Iris pigment epithelial cell (primary cell): ENCODE measurements around the gene COBLL1.
"Not testable (repeated sequence)": the region's sequence is repeated elsewhere in the genome, so short reads cannot be mapped to it uniquely, and the experiment has no call there.

Experiments used
- DNase-seq: peaks from one replicate; pipeline ENCODE4 v3.0.0-alpha.2; 2011; ENCODE audit warnings: low read depth

The COBLL1 gene

GRCh38 chr2:164841719-164842623 lies at the start of gene COBLL1:
TSS of gene COBLL1 (minus strand) at chr2:164841823. CDS start at chr2:164841196, 627 bp downstream.
- DNase-seq = peak; percentile 69

GRCh38 chr2:164890544-164890943 lies 48.9 kb upstream of the COBLL1 start:
- peak; percentile 61 for DNase-seq

- DNase-seq = no peak
These were observed 47.0 kb upstream of the COBLL1 start for GRCh38 chr2:164888592-164888991.

GRCh38 chr2:164887434-164888144 lies 46.0 kb upstream of the COBLL1 start:
- DNase-seq = no peak

GRCh38 chr2:164882276-164882675 lies 40.7 kb upstream of the COBLL1 start:
- DNase-seq = peak; percentile 70

- DNase-seq = no peak
These were observed 39.9 kb upstream of the COBLL1 start for GRCh38 chr2:164881524-164881923.

GRCh38 chr2:164879901-164880535 lies 38.4 kb upstream of the COBLL1 start:
- peak; percentile 22 for DNase-seq

- no peak for DNase-seq
These were observed 36.3 kb upstream of the COBLL1 start for GRCh38 chr2:164877927-164878326.

GRCh38 chr2:164877169-164877568 lies 35.5 kb upstream of the COBLL1 start:
- no peak for DNase-seq

GRCh38 chr2:164875334-164876205 lies 33.9 kb upstream of the COBLL1 start:
- DNase-seq = no peak

- no peak for DNase-seq
These were observed 31.7 kb upstream of the COBLL1 start for GRCh38 chr2:164873210-164873908.

GRCh38 chr2:164871404-164871803 lies 29.8 kb upstream of the COBLL1 start:
- no peak for DNase-seq

- DNase-seq = no peak
These were observed 27.8 kb upstream of the COBLL1 start for GRCh38 chr2:164869420-164869772.

- DNase-seq = peak; percentile 44
These were observed 27.2 kb upstream of the COBLL1 start for GRCh38 chr2:164868563-164869419.

- DNase-seq = no peak
These were observed 26.3 kb upstream of the COBLL1 start for GRCh38 chr2:164867779-164868397.

GRCh38 chr2:164866381-164866780 lies 24.8 kb upstream of the COBLL1 start:
- DNase-seq = not testable (repeated sequence)

GRCh38 chr2:164860694-164861042 lies 19.0 kb upstream of the COBLL1 start:
- DNase-seq = no peak

- DNase-seq = not testable (repeated sequence)
These were observed 18.5 kb upstream of the COBLL1 start for GRCh38 chr2:164859906-164860693.

GRCh38 chr2:164859251-164859818 lies 17.7 kb upstream of the COBLL1 start:
- DNase-seq = no peak
